ENCODE measurements around the gene JPH2.

Gene JPH2

GRCh38 chr20:44153636-44154043, 33.3 kb downstream of the JPH2 start:
- no peaks in the 10 kb centered on the region for H3K4me1 ChIP-seq (ENCODE audit: control insufficient read depth, insufficient read depth, low read length)
- no peak overlapping the region for H3K9ac ChIP-seq (ENCODE audit: low read depth, low read length)
- no peaks in the 10 kb centered on the region for H3K27me3 ChIP-seq (ENCODE audit: control insufficient read depth, insufficient read depth, low read length)
- no peaks in the 10 kb centered on the region for H3K9me3 ChIP-seq (ENCODE audit: control insufficient read depth, insufficient read depth, low read length)
- no peaks in the 10 kb centered on the region for H3K36me3 ChIP-seq (ENCODE audit: control insufficient read depth, insufficient read depth, low read length)
- no peak overlapping the region for H3K27ac ChIP-seq (ENCODE audit: low read depth, low read length)
- H3K4me3 ChIP-seq (ENCODE audit: low read depth, low read length): no peak overlapping the region

- Histone ChIP-seq H3K9me3 (ENCODE audit: control insufficient read depth, insufficient read depth, low read length) (no peaks in the 10 kb centered on the region), H3K27ac (ENCODE audit: low read depth, low read length) (no peak overlapping the region), H3K27me3 (ENCODE audit: control insufficient read depth, insufficient read depth, low read length) (no peaks in the 10 kb centered on the region), H3K4me3 (ENCODE audit: low read depth, low read length) (no peak overlapping the region), H3K4me1 (ENCODE audit: control insufficient read depth, insufficient read depth, low read length) (no peaks in the 10 kb centered on the region), H3K36me3 (ENCODE audit: control insufficient read depth, insufficient read depth, low read length) (no peaks in the 10 kb centered on the region), H3K9ac (ENCODE audit: low read depth, low read length) (no peak overlapping the region)
Measured at GRCh38 chr20:44151621-44152416, 35.2 kb downstream of the JPH2 start.

GRCh38 chr20:44146272-44146671, 40.7 kb downstream of the JPH2 start:
- Histone ChIP-seq H3K9ac (ENCODE audit: low read depth, low read length) (no peak overlapping the region), H3K27ac (ENCODE audit: low read depth, low read length) (no peak overlapping the region), H3K27me3 (ENCODE audit: control insufficient read depth, insufficient read depth, low read length) (no peaks in the 10 kb centered on the region), H3K36me3 (ENCODE audit: control insufficient read depth, insufficient read depth, low read length) (no peaks in the 10 kb centered on the region), H3K9me3 (ENCODE audit: control insufficient read depth, insufficient read depth, low read length) (no peaks in the 10 kb centered on the region), H3K4me1 (ENCODE audit: control insufficient read depth, insufficient read depth, low read length) (no peaks in the 10 kb centered on the region), H3K4me3 (ENCODE audit: low read depth, low read length) (no peak overlapping the region)

GRCh38 chr20:44145131-44145775, 41.7 kb downstream of the JPH2 start:
- H3K4me1 ChIP-seq (ENCODE audit: control insufficient read depth, insufficient read depth, low read length): no peaks in the 10 kb centered on the region
- H3K27me3 ChIP-seq (ENCODE audit: control insufficient read depth, insufficient read depth, low read length): no peaks in the 10 kb centered on the region
- no peaks in the 10 kb centered on the region for H3K36me3 ChIP-seq (ENCODE audit: control insufficient read depth, insufficient read depth, low read length)
- no peaks in the 10 kb centered on the region for H3K9me3 ChIP-seq (ENCODE audit: control insufficient read depth, insufficient read depth, low read length)
- no peak overlapping the region for H3K27ac ChIP-seq (ENCODE audit: low read depth, low read length)
- no peak overlapping the region for H3K4me3 ChIP-seq (ENCODE audit: low read depth, low read length)
- H3K9ac ChIP-seq (ENCODE audit: low read depth, low read length): no peak overlapping the region

GRCh38 chr20:44143936-44144335, 43.1 kb downstream of the JPH2 start:
- H3K9ac ChIP-seq (ENCODE audit: low read depth, low read length): no peak overlapping the region
- no peaks in the 10 kb centered on the region for H3K9me3 ChIP-seq (ENCODE audit: control insufficient read depth, insufficient read depth, low read length)
- no peaks in the 10 kb centered on the region for H3K36me3 ChIP-seq (ENCODE audit: control insufficient read depth, insufficient read depth, low read length)
- no peak overlapping the region for H3K27ac ChIP-seq (ENCODE audit: low read depth, low read length)
- H3K27me3 ChIP-seq (ENCODE audit: control insufficient read depth, insufficient read depth, low read length): no peaks in the 10 kb centered on the region
- H3K4me1 ChIP-seq (ENCODE audit: control insufficient read depth, insufficient read depth, low read length): no peaks in the 10 kb centered on the region
- no peak overlapping the region for H3K4me3 ChIP-seq (ENCODE audit: low read depth, low read length)

- Histone ChIP-seq H3K4me3 (ENCODE audit: low read depth, low read length) (no peak overlapping the region), H3K27me3 (ENCODE audit: control insufficient read depth, insufficient read depth, low read length) (no peaks in the 10 kb centered on the region), H3K36me3 (ENCODE audit: control insufficient read depth, insufficient read depth, low read length) (no peaks in the 10 kb centered on the region), H3K9me3 (ENCODE audit: control insufficient read depth, insufficient read depth, low read length) (no peaks in the 10 kb centered on the region), H3K9ac (ENCODE audit: low read depth, low read length) (no peak overlapping the region), H3K27ac (ENCODE audit: low read depth, low read length) (no peak overlapping the region), H3K4me1 (ENCODE audit: control insufficient read depth, insufficient read depth, low read length) (peaks cover 4% of the 10 kb centered on the region)
Measured at GRCh38 chr20:44142413-44142812, 44.6 kb downstream of the JPH2 start.

- H3K36me3 ChIP-seq (ENCODE audit: control insufficient read depth, insufficient read depth, low read length): no peaks in the 10 kb centered on the region
- no peaks in the 10 kb centered on the region for H3K9me3 ChIP-seq (ENCODE audit: control insufficient read depth, insufficient read depth, low read length)
- H3K27me3 ChIP-seq (ENCODE audit: control insufficient read depth, insufficient read depth, low read length): no peaks in the 10 kb centered on the region
- H3K27ac ChIP-seq (ENCODE audit: low read depth, low read length): no peak overlapping the region
- H3K4me3 ChIP-seq (ENCODE audit: low read depth, low read length): no peak overlapping the region
- peaks cover 7% of the 10 kb centered on the region for H3K4me1 ChIP-seq (ENCODE audit: control insufficient read depth, insufficient read depth, low read length)
- no peak overlapping the region for H3K9ac ChIP-seq (ENCODE audit: low read depth, low read length)
Measured at GRCh38 chr20:44141873-44142272, 45.1 kb downstream of the JPH2 start.

GRCh38 chr20:44138867-44139266, 48.1 kb downstream of the JPH2 start:
- Histone ChIP-seq H3K27me3 (ENCODE audit: control insufficient read depth, insufficient read depth, low read length) (no peaks in the 10 kb centered on the region), H3K27ac (ENCODE audit: low read depth, low read length) (no peak overlapping the region), H3K36me3 (ENCODE audit: control insufficient read depth, insufficient read depth, low read length) (no peaks in the 10 kb centered on the region), H3K9ac (ENCODE audit: low read depth, low read length) (no peak overlapping the region), H3K9me3 (ENCODE audit: control insufficient read depth, insufficient read depth, low read length) (no peaks in the 10 kb centered on the region), H3K4me3 (ENCODE audit: low read depth, low read length) (no peak overlapping the region), H3K4me1 (ENCODE audit: control insufficient read depth, insufficient read depth, low read length) (peaks cover 8% of the 10 kb centered on the region)

GRCh38 chr20:44137266-44137801, 49.7 kb downstream of the JPH2 start:
- 0 out of 2 replicates have a peak overlapping the region, but pooled peaks have one; percentile 35 for H3K9ac ChIP-seq (ENCODE audit: low read depth, low read length)

GRCh38 chr20:44136579-44137265, 50.3 kb downstream of the JPH2 start:
- no peak overlapping the region for H3K9ac ChIP-seq (ENCODE audit: low read depth, low read length)
- H3K4me3 ChIP-seq (ENCODE audit: low read depth, low read length): no peak overlapping the region
- peak overlapping the region; percentile 67 for H3K27ac ChIP-seq (ENCODE audit: low read depth, low read length)
- H3K9me3 ChIP-seq (ENCODE audit: control insufficient read depth, insufficient read depth, low read length): no peaks in the 10 kb centered on the region
- H3K4me1 ChIP-seq (ENCODE audit: control insufficient read depth, insufficient read depth, low read length): peaks cover 8% of the 10 kb centered on the region
- no peaks in the 10 kb centered on the region for H3K27me3 ChIP-seq (ENCODE audit: control insufficient read depth, insufficient read depth, low read length)
- H3K36me3 ChIP-seq (ENCODE audit: control insufficient read depth, insufficient read depth, low read length): no peaks in the 10 kb centered on the region

More at GRCh38 chr20:44137266-44137801, 49.7 kb downstream of the JPH2 start:
- Histone ChIP-seq H3K36me3 (ENCODE audit: control insufficient read depth, insufficient read depth, low read length) (no peaks in the 10 kb centered on the region), H3K4me3 (ENCODE audit: low read depth, low read length) (no peak overlapping the region), H3K4me1 (ENCODE audit: control insufficient read depth, insufficient read depth, low read length) (peaks cover 8% of the 10 kb centered on the region), H3K27me3 (ENCODE audit: control insufficient read depth, insufficient read depth, low read length) (no peaks in the 10 kb centered on the region), H3K9me3 (ENCODE audit: control insufficient read depth, insufficient read depth, low read length) (no peaks in the 10 kb centered on the region), H3K27ac (ENCODE audit: low read depth, low read length) (peak overlapping the region; percentile 87)
